Measurements from ENCODE around the gene TCTN1.
"Not testable (repeated sequence)": the region's sequence is repeated elsewhere in the genome, so short reads cannot be mapped to it uniquely, and the experiment has no call there.

The TCTN1 gene

DNA sequence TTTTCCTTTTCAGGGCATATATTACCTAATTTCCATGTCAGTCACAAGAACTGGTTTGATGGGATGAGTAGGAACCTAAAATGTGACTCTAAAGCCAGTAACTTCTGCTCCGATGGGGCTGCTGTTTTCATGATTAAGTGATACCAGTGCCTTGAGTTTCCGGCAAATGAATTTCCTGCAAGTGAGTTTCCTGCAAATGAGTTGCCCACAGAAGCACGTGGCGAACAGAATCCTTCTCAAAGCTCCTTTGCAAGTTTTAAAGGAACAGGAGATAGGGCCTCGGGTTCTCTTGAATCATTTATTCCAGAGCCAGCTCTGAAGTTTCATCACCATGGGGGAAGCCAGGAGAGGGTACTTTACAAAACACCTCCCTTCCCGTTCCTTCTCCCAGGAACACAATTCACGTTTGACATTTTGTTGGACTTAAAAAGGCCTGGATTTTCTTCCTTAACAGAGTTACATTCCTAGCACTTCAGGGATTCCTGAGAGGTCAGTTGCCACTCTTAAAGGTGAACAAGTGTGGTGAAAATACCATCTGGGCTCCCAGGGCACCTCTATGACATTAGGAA is 28.6 kb upstream of the TCTN1 start:
- no peak for DNase-seq (ENCODE audit: low read depth in 2 of 2, low spot score in 1 of 2)

- DNase-seq (ENCODE audit: low read depth in 2 of 2, low spot score in 1 of 2), result not testable (repeated sequence)
Measured at GRCh38 chr12:110587102-110587501, 26.8 kb upstream of the TCTN1 start.

DNA sequence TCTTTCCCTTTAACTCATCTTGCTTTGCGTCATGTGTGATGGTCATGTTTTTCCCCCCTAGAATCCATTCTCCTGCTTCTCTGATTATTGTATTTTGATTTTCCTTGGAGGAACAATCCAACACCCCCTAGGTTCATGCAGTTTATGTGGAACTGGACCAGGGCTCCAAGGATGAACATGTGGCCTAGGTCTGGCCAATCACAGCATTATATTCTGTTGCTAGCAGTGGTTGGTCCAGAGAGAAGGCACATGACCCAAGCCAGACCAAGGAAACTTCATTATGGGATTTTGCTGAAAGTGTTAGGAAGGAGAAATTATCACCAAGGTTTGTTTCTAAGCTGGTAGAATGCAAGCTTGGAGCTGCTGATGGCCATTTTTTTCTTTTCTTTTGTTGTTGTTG is 23.9 kb upstream of the TCTN1 start:
- no peak for DNase-seq (ENCODE audit: low read depth in 2 of 2, low spot score in 1 of 2)

- DNase-seq (ENCODE audit: low read depth in 2 of 2, low spot score in 1 of 2), result no peak
Measured at GRCh38 chr12:110590806-110591326, 23.1 kb upstream of the TCTN1 start.

- DNase-seq (ENCODE audit: low read depth in 2 of 2, low spot score in 1 of 2), result no peak
Measured at GRCh38 chr12:110591451-110592051, 22.4 kb upstream of the TCTN1 start.

DNA sequence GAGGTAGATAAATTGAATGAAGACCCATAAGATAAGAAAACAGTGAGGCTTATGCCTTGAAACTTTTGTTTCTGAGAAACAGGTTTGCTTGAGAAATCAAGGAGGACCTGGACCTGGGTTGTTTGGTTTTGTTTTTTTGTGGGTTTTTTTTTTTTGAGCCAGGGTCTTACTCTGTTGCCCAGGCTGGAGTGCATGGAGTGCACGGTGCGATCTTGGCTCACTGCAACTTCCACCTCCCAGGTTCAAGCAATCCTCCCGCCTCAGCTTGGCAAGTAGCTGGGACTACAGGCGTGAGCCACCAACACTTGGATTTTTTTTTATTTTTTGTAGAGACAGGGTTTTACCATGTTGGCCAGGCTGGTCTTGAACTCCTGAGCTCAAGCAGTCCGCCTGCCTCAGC is 21.9 kb upstream of the TCTN1 start:
- no peak for DNase-seq (ENCODE audit: low read depth in 2 of 2, low spot score in 1 of 2)

DNA sequence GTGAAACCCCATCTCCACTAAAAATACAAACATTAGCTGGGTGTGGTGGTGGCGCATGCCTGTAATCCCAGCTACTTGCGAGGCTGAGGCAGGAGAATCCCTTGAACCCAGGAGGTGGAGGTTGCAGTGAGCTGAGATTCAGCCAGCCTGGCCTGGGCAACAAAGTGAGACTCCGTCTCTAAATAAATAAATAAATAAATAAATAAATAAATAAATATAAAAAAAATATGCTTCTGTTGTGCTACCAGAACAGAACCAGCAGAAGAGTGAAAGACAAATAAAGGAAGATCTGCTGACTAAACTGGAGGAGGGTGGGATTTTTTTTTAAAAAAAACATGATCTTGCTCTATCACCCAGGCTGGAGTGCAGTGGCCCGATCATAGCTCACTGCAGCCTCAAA is 21.0 kb upstream of the TCTN1 start:
- DNase-seq (ENCODE audit: low read depth in 2 of 2, low spot score in 1 of 2), result not testable (repeated sequence)

DNA sequence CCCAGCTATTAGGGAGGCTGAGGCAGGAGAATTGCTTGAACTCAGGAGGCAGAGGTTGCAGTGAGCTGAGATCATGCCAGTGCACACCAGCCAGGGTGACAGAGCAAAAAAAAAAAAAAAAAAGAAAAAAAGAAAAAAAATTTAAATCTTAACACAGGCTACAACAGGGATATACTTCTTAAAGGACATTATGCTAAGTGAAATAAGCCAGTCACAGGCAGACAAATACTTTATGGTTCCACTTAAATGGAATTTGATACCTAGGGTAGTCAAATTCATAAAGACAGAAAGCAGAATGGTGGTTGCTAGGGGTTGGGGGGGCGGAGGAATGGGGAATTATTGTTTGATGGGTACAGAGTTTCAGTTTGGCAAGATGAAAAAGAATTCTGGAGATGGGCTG is 16.0 kb upstream of the TCTN1 start:
- DNase-seq (ENCODE audit: low read depth in 2 of 2, low spot score in 1 of 2), result no peak

- no peak for DNase-seq (ENCODE audit: low read depth in 2 of 2, low spot score in 1 of 2)
Measured at GRCh38 chr12:110599334-110599733, 14.6 kb upstream of the TCTN1 start.

- DNase-seq (ENCODE audit: low read depth in 2 of 2, low spot score in 1 of 2), result no peak
Measured at GRCh38 chr12:110600254-110600653, 13.7 kb upstream of the TCTN1 start.

GRCh38 chr12:110602085-110602814 is 11.7 kb upstream of the TCTN1 start:
- not testable (repeated sequence) for DNase-seq (ENCODE audit: low read depth in 2 of 2, low spot score in 1 of 2)

DNA sequence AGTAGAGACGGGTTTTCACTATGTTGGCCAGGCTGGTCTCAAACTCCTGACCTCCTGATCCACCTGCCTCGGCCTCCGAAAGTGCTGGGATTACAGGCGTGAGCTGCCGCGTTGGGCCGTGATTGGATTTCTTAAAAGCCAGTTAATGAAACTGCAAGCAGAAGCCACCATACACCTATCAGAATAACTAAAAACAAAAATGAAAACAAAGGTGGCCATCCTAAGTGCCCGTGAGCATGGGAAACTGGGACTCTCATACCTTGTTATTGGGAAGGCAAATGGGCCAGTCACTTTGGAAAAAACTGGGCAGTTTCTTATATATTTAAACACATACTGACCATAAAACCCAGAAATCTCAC is 7.7 kb upstream of the TCTN1 start:
- DNase-seq (ENCODE audit: low read depth in 2 of 2, low spot score in 1 of 2), result no peak

DNA sequence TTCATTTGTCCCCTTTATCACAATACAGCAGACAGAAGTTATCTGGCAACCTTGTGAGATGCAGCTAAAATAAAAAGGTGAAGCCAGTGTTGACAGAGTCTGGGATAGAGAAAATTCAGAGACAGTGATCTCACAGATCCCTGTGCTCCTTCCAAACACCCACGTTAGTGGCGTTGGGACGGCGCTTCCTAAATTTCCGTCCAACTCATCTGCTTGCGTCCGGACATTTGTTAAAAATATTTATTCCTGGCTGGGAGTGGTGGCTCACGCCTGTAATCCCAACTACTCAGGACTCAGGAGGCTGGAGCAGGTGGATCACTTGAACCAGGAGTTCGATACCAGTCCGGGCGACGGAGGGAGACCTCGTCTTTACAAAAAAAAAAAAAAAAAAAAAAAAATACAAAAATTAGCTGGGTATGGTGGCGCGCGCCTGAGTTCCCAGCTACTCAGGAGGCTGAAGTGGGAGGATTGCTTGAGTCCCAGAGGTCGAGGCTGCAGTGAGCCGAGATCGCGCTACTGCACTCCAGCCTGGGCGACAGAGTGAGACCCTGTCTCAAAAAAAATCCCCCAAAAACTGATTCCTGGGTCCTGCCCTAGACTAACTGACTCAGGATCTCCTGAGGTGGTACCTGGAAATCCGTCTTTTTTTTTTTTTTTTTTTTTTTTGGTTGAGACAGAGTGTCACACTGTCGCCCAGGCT is 708 bp upstream of the TCTN1 start:
- no peak for DNase-seq (ENCODE audit: low read depth in 2 of 2, low spot score in 1 of 2)

GRCh38 chr12:110615171-110615570 is 1.2 kb downstream of the TCTN1 start:
- DNase-seq (ENCODE audit: low read depth in 2 of 2, low spot score in 1 of 2), result no peak

DNA sequence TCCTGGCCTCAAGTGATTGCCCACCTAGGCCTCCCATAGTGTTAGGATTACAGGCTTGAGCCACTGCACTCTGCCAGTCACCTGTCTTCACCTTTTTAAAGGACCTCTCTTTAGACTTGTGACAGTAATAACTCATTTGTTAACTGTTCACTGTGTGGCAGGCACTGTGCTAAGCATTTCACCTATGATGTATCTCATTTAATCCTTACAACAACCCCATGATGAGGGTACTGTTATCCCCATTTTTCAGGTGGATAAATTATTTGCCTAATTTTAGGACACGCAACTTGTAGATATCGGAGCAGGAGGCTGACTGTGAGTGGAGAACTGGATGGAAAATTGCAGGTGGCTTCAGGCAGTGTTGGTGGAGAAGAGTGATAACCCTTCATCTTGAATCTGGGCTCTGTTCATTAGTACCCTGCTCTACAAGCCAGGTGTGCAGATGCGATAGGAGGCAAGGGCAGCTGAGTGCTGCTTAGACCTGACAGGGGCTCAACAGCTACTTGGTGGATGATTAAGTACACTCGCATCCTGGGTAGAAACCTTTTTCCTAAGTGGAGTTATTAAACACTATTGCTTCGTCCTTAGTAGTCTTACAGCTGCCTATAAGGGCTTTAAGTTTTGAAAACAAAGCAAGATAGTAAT is 2.7 kb downstream of the TCTN1 start:
- no peak for DNase-seq (ENCODE audit: low read depth in 2 of 2, low spot score in 1 of 2)

GRCh38 chr12:110619534-110619953 is 5.6 kb downstream of the TCTN1 start:
- no peak for DNase-seq (ENCODE audit: low read depth in 2 of 2, low spot score in 1 of 2)

GRCh38 chr12:110622582-110622981 is 8.7 kb downstream of the TCTN1 start:
- no peak for DNase-seq (ENCODE audit: low read depth in 2 of 2, low spot score in 1 of 2)

- DNase-seq (ENCODE audit: low read depth in 2 of 2, low spot score in 1 of 2), result no peak
Measured at GRCh38 chr12:110627500-110628195, 13.7 kb downstream of the TCTN1 start.

DNA sequence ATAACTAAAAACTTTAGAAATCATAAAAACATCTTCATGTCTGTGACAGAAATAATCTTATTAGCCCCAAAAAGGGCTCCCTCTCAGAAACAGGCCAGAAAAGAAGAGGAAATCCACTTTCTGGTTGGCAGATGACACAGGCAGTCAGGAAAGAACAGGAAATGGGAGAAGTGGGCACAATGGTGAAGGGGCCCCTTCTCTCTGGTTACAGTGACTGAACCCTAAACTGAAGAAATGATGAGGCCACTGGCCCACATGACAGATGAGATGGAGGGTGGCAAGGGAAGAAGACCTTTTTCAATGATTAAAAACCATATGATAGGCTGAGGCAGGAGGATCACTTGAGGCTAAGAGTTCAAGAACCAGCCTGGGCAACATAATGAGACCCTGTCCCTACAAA is 21.1 kb downstream of the TCTN1 start:
- DNase-seq (ENCODE audit: low read depth in 2 of 2, low spot score in 1 of 2), result no peak

DNA sequence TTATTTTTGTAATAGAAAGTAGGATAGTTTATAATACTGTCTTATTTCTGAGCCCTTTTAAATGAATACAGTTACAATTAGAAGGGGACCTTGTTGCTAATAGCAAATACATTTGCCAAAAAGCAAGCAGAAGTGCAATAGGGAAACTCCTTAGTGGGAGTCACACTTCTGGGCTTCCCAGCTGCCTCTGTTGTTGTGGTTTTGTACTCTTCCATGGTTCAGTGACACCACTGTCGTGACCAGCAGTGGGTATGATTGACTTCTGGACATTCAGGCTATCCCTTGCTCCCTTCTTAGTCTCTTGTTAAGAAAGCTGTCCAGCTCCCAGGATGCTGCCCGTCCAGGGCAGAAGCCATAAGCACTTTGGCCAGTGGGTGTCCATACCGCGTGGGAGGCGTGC is 22.6 kb downstream of the TCTN1 start:
- no peak for DNase-seq (ENCODE audit: low read depth in 2 of 2, low spot score in 1 of 2)

All from stimulated activated CD8-positive, alpha-beta memory T cell treated with anti-CD3 and anti-CD28 coated beads, Interleukin-4, amount 100 ng/mL, for 4 hours (primary cell).